Subcutaneous adipose tissue (tissue), 4 donors: ENCODE data around the gene PDE11A. TPM values are rescaled to one million over a fixed set of nuclear protein-coding genes. Genes with fewer than 3 reads are reported as not detected.

Experiments used
- CTCF ChIP-seq: fragments of 450-650 bp; IDR thresholded peaks from one replicate; pipeline ENCODE4 v1.5.1; 2016; ENCODE audit warnings: low read depth, mild to moderate bottlenecking, control low read depth, antibody characterized with exemption, moderate library complexity
- total RNA-seq, 4 donors: library from RNA; depleted of rRNA; stranded (reverse); fragments of >200 nt; gene quantifications; one replicate each; pipeline ENCODE4 v1.1.0, GENCODE V29; 2016

Gene PDE11A
- total RNA-seq, 4 donors from 2014 or later = 0.33 to 1.2 (median 1.1) TPM; not detected in 1

- TF ChIP-seq CTCF = no peak
Observed at GRCh38 chr2:177888581-177888980, 184.0 kb downstream of the PDE11A start.

GRCh38 chr2:177887722-177888121 lies 184.9 kb downstream of the PDE11A start:
- TF ChIP-seq CTCF = no peak

- no peak for TF ChIP-seq CTCF
Observed at GRCh38 chr2:177886824-177887223, 185.8 kb downstream of the PDE11A start.

GRCh38 chr2:177885828-177886466 lies 186.6 kb downstream of the PDE11A start:
- no peak for TF ChIP-seq CTCF

GRCh38 chr2:177883177-177883576 lies 189.4 kb downstream of the PDE11A start:
- no peak for TF ChIP-seq CTCF

- TF ChIP-seq CTCF = no peak
Observed at GRCh38 chr2:177882501-177882900, 190.1 kb downstream of the PDE11A start.

GRCh38 chr2:177881921-177882320 lies 190.7 kb downstream of the PDE11A start:
- no peak for TF ChIP-seq CTCF
